Activated naive CD4-positive, alpha-beta T cell treated with anti-CD3 and anti-CD28 coated beads, Interleukin-2, amount 50 U/mL, for 72 hours (primary cell): Measurements from ENCODE around the gene DHX16. TPM values are rescaled to one million over a fixed set of nuclear protein-coding genes. Genes with fewer than 3 reads are reported as not detected.
A peak's percentile ranks its signal among the peaks of the same experiment; 100 is the strongest.

ENCODE experiments used
- ATAC-seq, 2 donors: fragments of 150-1000 bp; cut with Tn5 transposase; 2 replicates each; pipeline ENCODE4 v1.10.0; 2021; ENCODE audit warnings: mild to moderate bottlenecking in 2 of 2, moderate library complexity in 2 of 2
- DNase-seq, 2 donors: peaks; one replicate each; pipeline ENCODE4 v3.0.0; 2021 to 2022; ENCODE audit warnings: low spot score in 2 of 2
- H3K27ac Mint-ChIP-seq, 2 donors: one replicate each; pipeline ENCODE4 v1.8.0; 2022; ENCODE audit warnings: mild to moderate bottlenecking in 2 of 2, mixed read lengths in 2 of 2
- H3K36me3 Mint-ChIP-seq, 2 donors: one replicate each; pipeline ENCODE4 v1.8.0; 2022; ENCODE audit warnings: mixed read lengths in 2 of 2
- H3K9me3 Mint-ChIP-seq, 2 donors: one replicate each; pipeline ENCODE4 v1.8.0; 2022; ENCODE audit warnings: mixed read lengths in 2 of 2
- total RNA-seq, 2 donors: library from RNA; stranded (reverse); gene quantifications; one replicate each; pipeline ENCODE4 v1.2.3, GENCODE V29; 2022

The DHX16 gene
- total RNA-seq, 2 donors from 2014 or later, result 31.7 to 37.5 TPM

DNA sequence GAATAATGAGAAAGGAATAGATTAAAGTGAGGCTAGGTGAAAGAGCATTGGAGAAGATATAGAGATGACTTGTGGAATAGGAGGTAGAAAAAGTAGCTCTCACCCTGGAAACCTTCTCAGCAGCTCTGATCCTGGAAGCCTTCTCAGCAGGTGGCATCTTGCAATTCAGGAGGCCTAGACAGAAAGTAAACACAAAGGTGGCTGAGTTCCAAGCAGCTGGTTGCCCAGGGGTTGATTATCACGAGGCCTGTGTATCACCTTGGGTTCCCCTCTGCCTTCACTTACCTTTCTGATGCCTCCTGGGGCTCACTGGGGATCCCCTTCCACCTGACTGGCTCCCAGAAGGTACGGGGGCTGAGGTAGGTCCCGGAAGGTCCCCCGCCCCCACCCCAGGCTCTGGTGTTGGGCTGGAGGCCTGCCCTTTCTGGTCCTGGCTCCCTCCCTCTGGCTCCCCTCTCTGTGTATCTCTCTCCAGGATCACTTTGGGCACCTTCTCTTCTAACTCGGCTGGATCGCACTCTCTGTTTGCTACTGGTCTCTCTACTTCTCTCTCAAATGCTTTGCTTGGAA lies 34.6 kb upstream of the DHX16 start:
- no peaks in the 10 kb centered on the region for H3K9me3 Mint-ChIP-seq
- H3K36me3 Mint-ChIP-seq, result peaks cover 30 to 45% of the 10 kb centered on the region in 2 donors
- no peak for ATAC-seq
- peak overlapping the region in 1 of 2 donors; percentile 11 for H3K27ac Mint-ChIP-seq
- DNase-seq, result no peak

DNA sequence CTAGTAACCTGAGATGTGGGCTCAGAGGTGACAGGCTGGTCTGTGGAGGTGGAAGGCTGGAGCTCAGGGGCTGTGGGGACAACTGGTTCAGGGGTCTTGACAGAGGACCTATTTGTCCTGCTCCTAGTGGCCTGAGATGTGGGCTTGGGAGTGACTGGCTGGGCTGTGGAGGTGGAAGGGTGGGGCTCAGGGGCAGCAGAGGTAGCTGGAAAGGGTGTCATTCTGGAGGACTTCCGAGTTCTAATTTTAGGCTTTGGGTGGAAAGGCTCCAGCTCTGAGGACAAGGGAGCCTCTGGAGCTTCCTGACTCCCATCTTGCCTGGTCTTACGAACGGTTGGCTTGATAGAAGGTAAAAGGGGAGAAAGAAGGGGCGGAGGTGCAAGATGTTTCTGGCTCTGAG lies 32.8 kb upstream of the DHX16 start:
- peak overlapping the region in 1 of 2 donors; percentile 7 for H3K27ac Mint-ChIP-seq
- no peak for DNase-seq
- ATAC-seq, result no peak
- no peaks in the 10 kb centered on the region for H3K9me3 Mint-ChIP-seq
- peaks cover 16 to 32% of the 10 kb centered on the region in 2 donors for H3K36me3 Mint-ChIP-seq

DNA sequence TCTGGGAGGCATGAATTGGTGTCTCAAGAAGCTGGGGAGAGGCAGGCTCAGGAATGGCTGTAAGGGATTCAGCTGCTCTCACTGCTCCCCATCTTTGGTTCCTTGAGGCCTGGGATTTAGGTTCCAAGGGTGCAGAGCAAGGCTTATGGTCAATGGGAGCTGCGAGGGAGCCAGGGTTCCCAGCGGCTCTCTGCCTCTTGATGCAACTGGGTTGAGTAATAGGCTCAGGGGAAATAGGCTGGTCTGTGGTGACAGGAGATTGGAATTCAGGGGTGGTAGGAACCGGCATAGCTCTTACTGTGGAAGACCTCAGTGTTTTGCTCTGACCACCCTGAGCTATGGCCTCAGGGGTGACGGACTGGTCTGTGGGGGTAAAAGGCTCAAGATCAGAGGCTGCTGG lies 31.0 kb upstream of the DHX16 start:
- ATAC-seq (no peak), DNase-seq (no peak)
- Mint-ChIP-seq H3K36me3 (peaks cover 14 to 30% of the 10 kb centered on the region in 2 donors), H3K27ac (peak overlapping the region; percentile 39 to 48), H3K9me3 (no peaks in the 10 kb centered on the region)

DNA sequence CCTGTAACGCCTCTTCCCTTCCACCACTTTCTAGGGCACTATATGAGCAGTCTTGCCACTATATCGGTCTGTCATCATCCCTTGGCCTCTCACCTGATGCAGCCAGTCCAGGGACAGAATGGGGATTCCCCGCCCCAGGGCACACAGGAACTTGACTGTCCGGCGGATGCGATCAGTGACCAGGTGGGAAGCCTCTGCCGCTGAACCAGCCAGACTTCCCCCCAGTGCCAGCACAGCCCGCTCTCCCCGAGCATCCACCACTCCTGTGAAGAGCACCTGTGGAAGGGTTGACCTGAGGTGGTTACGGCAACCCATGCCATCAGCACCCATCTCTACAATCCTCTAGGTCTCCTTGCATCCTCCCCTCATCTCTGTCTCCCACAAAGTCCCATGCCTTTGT lies 30.2 kb upstream of the DHX16 start:
- H3K27ac Mint-ChIP-seq, result peak overlapping the region in 1 of 2 donors; percentile 65
- H3K9me3 Mint-ChIP-seq, result no peaks in the 10 kb centered on the region
- H3K36me3 Mint-ChIP-seq, result peaks cover 12 to 27% of the 10 kb centered on the region in 2 donors
- DNase-seq (no peak), ATAC-seq (no peak)

DNA sequence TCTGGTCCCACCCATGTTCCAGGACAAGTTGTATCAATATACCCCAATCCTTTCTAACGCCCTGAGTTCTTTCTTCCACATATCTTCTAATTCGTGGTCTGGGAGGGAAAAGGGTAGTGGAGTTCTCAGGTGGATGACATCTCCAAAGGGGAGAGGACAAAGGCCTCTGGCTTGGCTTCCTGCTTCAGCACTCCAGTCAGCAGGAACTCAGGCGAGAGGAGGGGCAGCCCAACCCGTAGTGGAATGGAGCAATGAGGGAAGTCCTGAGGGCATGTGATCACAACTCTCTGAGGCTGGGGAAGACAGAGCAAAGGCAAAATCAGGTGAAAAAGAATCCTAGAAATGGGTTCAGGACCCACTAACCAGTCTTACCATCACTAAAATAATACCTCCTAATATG lies 27.5 kb upstream of the DHX16 start:
- peaks cover 9 to 22% of the 10 kb centered on the region in 2 donors for H3K36me3 Mint-ChIP-seq
- ATAC-seq, result no peak
- no peaks in the 10 kb centered on the region for H3K9me3 Mint-ChIP-seq
- H3K27ac Mint-ChIP-seq, result no peak overlapping the region
- no peak for DNase-seq

DNA sequence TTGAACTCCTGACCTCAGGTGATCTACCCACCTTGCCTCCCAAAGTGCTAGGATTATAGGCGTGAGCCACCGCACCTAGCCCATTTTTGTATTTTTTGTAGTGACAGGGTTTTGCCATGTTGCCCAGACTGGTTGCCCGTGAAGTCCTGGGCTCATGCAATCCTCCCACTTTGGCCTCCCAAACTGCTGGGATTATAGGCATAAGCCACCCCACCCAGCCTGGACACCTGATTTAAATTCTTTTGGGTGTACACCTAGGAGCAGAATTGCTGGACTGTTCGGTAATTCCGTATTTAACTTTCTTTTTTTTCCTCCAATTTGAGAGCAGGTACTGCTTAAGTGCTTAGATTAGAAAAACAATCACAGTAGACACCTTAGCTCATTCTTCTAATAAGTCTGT lies 23.6 kb upstream of the DHX16 start:
- ATAC-seq (no peak), DNase-seq (no peak)
- H3K9me3 Mint-ChIP-seq, result no peaks in the 10 kb centered on the region
- no peaks in the 10 kb centered on the region for H3K36me3 Mint-ChIP-seq
- H3K27ac Mint-ChIP-seq, result no peak overlapping the region

DNA sequence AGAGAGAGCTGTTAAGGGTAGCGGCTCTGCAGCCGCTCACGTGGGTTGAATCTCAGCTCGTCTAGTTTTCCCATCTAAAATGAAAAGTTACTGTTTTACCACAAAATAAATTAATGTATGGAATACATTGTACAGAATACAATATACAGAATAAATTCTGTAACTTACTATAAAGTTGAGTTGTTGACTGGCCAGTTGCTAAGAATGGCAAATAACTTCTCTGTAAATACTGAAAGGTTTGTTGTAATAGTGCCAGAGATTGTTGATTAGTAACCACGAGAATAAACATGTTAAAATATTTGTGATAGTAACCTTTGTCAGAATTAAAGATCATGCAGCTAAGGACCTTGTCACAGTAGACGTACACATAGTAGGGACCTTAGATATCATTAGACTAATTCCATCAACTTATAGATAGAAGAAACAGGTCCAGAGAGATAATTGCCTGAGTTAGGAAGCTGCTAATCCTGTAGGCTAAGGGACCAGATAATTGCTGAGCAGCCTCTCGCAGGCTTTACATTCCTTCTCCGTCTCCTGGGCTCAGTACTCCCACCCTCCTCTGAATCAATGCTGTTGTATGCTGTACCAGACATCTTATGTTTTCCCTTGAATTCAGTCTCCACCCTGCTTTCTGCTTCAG lies 18.5 kb upstream of the DHX16 start:
- peaks cover 11 to 17% of the 10 kb centered on the region in 2 donors for H3K36me3 Mint-ChIP-seq
- peak overlapping the region; percentile 68 to 79 for H3K27ac Mint-ChIP-seq
- DNase-seq (no peak), ATAC-seq (no peak)
- H3K9me3 Mint-ChIP-seq, result no peaks in the 10 kb centered on the region

DNA sequence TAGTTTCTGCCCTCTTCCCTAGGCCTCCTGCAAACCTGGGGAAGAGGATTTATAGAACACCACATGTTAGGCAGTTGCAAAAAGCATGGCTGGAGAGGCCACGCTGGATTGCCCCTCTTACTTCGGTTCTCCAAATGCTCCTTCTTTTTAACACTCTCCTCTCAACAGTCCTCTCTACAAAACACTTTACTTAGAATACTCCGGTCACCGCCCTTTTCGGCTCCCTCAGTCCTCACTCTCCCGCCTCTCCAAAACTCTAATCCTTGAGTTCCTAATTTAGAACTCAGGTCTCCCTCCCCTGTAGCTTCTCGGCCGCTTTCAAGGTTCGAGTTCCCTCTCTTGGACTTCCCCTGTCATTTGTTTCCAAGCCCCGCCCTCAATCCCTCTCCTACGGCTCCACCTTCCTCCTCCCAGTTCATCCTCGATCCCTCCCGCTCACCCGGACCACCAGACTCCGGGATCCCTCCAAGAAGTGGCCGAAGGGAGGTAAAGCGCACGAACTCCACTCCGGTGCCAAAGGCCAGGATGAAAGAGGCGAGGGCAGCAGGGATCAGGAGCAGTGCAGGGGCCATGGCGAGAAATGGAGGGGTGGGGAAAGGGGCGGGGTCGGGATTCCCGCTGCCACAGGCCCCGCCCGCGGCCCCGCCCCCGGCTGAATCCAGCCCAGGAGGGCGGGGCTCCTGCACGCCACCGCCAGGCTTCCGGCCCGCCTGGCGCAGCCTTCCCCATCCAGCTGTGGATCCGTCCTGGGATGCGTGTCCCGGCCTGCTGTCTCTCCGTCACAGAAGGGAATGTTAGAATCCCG lies 17.8 kb upstream of the DHX16 start, which contains the start of gene NRM:
Gene NRM, minus strand, starts transcription at position 582 of the 805 bp plus-strand sequence. Its CDS starts 10 bp downstream, at position 572.
- DNase-seq, result peak; percentile 82 to 83
- H3K9me3 Mint-ChIP-seq, result no peaks in the 10 kb centered on the region
- peak; percentile 44 to 53 for ATAC-seq
- H3K36me3 Mint-ChIP-seq, result peaks cover 19 to 24% of the 10 kb centered on the region in 2 donors
- H3K27ac Mint-ChIP-seq, result peak within 1 kb of the TSS; percentile 79 to 94

DNA sequence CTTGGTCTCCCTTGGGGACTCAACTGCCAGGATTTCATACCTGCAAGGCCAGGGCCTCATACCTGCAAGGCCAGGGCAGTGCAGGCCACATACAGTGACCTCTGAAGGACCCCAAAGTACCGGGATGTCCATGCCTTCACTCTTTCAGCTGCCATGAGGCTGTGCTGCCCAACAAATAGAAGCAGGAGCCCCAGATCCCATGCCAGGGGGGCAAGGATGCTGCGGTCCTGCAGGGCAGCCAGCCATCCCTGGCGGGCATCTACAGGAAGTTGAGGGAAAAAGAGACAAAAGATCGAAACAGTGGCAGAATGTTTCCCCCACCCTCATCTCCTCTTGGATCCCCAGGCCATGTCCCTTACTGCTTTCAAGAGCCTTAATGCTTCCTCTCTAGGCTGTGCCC lies 17.2 kb upstream of the DHX16 start:
- DNase-seq (no peak), ATAC-seq (no peak)

DNA sequence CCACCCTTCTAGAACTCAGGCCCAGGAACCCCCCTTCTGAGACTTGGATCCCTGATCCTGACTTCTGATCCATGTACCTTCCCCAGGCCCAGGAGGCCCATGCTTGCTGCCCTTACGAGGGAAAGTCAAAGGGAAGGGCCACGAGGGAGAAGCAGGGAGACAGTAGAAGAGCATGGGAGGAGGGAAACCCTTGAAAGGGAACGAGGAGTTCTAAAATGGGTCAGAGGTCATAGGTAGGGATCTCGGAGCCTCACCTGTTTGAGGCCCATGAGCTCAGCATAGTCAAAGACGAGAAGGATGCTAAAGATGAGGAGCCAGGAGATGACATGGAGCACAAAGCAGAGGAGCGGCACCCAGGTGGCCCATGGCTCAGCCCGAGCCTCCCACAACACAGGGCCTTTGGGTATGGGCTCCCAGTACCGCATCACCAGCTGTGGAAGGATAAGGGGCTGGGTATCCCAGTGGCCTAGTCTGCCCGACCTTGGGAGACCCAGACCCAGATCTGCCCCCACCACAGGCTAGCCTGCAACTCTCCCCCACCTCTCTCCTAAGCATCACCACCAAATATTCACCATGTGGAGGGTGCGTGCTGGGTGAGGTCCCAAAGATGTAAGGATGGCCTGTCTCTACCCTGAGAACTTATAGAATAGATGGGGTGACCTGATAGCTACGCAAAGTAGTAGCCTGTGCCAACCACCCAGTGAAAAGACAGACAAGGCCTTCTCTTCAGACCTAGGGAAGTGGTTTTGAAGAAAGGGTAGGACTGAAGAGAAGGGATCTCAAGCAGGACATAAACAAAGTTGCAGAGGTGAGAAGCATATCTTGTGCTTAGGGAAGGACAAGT lies 16.4 kb upstream of the DHX16 start:
- ATAC-seq (no peak), DNase-seq (no peak)
- Mint-ChIP-seq H3K9me3 (no peaks in the 10 kb centered on the region), H3K27ac (no peak overlapping the region), H3K36me3 (peaks cover 31 to 38% of the 10 kb centered on the region in 2 donors)

More for the DNA sequence above, 17.2 kb upstream of the DHX16 start:
- Mint-ChIP-seq H3K9me3 (no peaks in the 10 kb centered on the region), H3K27ac (peak overlapping the region; percentile 79 to 94), H3K36me3 (peaks cover 25 to 30% of the 10 kb centered on the region in 2 donors)

DNA sequence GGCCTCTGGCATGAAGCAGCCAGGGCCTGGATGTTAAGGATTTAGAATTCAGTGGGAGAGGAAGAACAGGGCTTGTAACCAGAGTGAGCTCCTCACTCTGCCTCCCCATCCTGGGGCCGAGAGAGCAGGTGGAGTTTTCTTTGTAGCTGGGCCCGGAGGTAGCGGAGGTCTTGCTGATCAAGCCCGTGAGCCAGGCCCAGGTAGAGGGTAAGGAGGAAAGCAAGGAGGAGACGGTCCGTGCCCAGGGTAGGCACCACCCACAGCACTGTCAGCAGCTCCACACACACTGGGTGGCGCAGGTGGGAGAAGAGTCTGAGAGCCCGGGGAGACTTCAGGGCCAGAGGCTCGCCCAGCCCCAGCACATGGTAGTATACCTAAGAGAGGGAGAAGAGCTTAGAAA lies 15.8 kb upstream of the DHX16 start:
- Mint-ChIP-seq H3K9me3 (no peaks in the 10 kb centered on the region), H3K27ac (peak overlapping the region; percentile 87 to 97), H3K36me3 (peaks cover 38 to 44% of the 10 kb centered on the region in 2 donors)
- ATAC-seq, result no peak
- no peak for DNase-seq

DNA sequence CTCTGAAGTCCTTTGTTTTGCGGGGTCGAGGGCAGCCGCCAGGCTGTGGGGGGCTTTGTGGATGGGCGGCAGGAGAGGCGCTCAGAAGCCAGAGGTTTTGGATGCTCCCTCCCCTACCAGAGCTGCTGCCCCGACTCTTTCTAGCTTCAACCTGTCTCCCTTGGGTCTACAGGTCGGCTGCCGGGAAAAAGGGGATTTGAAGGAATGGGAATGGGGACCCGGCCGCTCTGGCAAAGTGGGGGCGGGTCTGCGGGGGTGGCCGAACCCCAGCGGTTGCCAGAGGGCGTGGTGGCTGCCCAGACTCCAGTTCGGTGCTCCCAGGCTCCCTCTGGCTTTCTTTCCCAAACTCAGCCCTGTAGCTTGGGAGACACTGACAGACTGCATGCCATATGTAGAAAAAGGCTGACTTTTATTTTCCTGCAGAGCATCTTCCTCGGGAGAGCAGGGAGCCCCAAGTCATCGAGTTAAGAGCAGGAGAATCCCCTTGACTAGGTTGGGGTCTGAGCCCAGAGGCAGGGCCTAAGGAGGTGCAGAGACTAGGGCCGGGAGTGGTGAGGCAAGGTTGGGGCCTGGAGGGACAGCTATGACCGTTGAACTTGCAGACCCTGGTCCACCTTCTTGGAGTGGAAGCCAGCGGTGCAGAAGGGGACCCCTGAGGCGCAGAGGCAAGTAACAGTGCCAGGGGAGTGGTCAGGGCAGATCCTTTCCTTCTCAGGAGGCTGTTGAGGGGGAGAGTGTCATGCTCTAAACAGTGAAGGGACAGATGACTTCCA lies 15.0 kb upstream of the DHX16 start:
- no peak for DNase-seq
- Mint-ChIP-seq H3K9me3 (no peaks in the 10 kb centered on the region), H3K36me3 (peaks cover 45 to 51% of the 10 kb centered on the region in 2 donors), H3K27ac (peak overlapping the region; percentile 90 to 97)
- ATAC-seq, result no peak

DNA sequence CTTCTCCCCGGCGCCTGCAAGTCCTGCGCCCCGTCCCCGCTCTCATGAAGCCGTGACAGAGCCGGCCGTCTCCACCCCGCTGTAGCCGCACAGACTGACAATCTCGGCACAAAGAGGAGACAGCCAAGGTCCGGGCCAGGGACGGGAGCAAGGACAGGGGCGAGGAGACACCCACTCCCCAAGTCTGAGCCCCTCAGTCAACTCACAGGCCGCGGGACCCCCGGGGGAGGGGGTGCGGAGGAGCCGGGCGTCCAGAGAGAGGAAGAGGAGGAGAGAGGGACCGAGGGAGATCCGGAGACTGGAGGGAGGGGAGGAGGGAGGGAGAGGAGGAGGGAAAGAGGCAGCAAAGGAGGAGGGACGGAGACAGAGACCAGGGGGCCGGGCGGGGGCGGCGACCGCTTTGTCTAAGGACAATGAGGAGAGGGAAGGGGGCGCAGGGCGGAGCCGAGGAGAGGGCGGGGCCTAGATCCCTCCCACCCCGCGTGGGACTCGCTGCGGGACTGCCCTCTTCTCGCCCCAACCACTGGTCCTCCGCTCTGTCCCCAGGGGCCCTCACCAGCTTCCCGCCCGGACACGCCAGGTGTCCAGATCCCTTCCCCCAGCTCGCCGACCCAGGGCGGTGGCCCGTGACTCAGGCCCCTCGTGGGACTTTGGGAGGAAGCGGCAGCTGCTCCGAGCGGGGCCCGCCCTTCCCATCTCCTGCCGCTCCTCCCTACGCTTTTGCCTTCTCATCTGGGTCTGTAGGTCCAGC lies 14.3 kb upstream of the DHX16 start:
- Mint-ChIP-seq H3K27ac (peak overlapping the region; percentile 90 to 97), H3K9me3 (no peaks in the 10 kb centered on the region), H3K36me3 (peaks cover 53 to 59% of the 10 kb centered on the region in 2 donors)
- DNase-seq (peak; percentile 84 to 88), ATAC-seq (peak; percentile 49 to 59)

DNA sequence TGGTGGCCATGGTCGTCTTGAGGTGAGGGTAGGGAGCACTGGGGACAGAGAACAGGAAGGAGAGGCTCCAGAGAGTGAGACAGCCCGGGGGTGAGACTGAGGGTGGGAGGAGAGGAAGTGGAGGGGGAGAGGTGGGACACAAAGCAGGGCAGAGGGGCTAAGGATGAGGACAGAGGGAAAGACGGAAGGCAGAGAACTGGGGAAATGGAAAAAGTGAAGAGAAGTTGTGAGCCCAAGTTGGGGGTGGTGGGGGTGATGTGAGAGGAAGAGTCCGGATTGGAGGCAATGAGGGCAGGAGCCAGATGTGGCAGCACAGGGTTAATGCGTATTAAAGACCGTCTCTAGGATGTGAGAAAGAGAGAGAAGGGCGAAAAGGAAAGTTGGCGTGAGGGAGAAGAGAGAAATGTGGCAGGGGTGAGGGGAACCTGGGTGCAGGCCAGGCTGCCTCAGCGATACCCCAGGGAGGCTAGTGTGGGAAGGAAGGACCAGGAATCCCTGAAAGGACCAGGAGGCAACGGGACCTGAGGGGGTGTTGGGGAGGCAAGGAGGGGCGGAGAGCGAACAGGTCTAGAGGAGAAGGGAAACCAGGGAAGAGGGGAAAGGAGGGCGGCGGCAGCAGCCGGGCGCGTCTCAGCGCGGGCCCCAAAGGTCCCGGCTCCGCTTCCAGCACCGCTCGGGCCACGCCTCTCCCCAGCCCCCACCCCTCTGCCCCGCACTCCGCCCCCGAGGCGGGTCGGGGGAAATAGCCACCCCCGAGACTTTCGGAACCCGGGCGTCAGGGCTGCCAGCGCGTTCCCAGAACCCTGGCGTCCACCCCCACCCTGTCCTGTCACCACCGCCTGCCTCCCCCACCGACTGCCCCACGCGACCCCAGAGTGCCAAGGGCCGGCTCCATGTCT lies 13.5 kb upstream of the DHX16 start, which contains the start of gene PPP1R18:
Gene PPP1R18, minus strand, starts transcription at position 637 of the 899 bp plus-strand sequence. Its CDS starts 627 bp downstream, at position 10.
- Mint-ChIP-seq H3K9me3 (no peaks in the 10 kb centered on the region), H3K36me3 (peaks cover 61 to 67% of the 10 kb centered on the region in 2 donors)

More for the DNA sequence above, 13.5 kb upstream of the DHX16 start, which contains the start of gene PPP1R18:
- peak; percentile 45 to 55 for ATAC-seq
- peak; percentile 80 to 85 for DNase-seq
- peak within 1 kb of the TSS; percentile 90 to 97 for H3K27ac Mint-ChIP-seq
